HCT116 (cell line): ENCODE results near the gene MTHFR. TPM values are rescaled to one million over a fixed set of nuclear protein-coding genes. Genes with fewer than 3 reads are reported as not detected.

Experiments
- ATAC-seq: fragments of 200-7000 bp; cut with Tn5 transposase; 2 replicates; pipeline ENCODE4 v1.9.1; 2020; ENCODE audit warnings: mild to moderate bottlenecking, moderate library complexity
- BruUV-seq: library from RNA; stranded (reverse); fragments of 400-500 nt; replicated peaks from 2 replicates; lab custom pipeline; 2021; lab: Mats Ljungman, UMichigan
- CTCF ChIA-PET: fragments of 300-600 bp; sonication (Branson Sonifier 250); formaldehyde crosslinking; loops from one replicate; lab custom pipeline; 2021; ENCODE audit warnings: antibody characterized with exemption; lab: Charles Lee
- POLR2A ChIA-PET: fragments of 300-600, 350-600 bp; sonication (Branson Sonifier 250); formaldehyde crosslinking; loops from one replicate; lab custom pipeline; 2021; ENCODE audit warnings: antibody characterized with exemption; lab: Charles Lee
- RAD21 ChIA-PET, 2 experiments: fragments of 300-600 bp; sonication (Branson Sonifier 250); formaldehyde crosslinking; loops; one replicate each; lab custom pipeline; 2023; ENCODE audit warnings: low total read pairs in 2 of 2; ENCODE audit not compliant: uncharacterized antibody in 2 of 2, unreplicated experiment in 2 of 2, low non-redundant PET in 1 of 2; lab: Charles Lee
- DNase-seq: peaks from one replicate; pipeline ENCODE4 v3.0.0-alpha.2; 2010; ENCODE audit warnings: low read depth, low spot score
- H2AFZ ChIP-seq: fragments of 200-600 bp; shearing (Covaris generic), sonication (generic); 2 replicates; pipeline ENCODE4 v1.6.1; 2017; ENCODE audit warnings: low read depth, mixed run types, mixed read lengths, antibody characterized with exemption, low read length; ENCODE audit not compliant: poor library complexity, severe bottlenecking
- H3K27ac ChIP-seq: 2 replicates; pipeline ENCODE4 v1.5.1; 2012; ENCODE audit warnings: low read depth, low read length
- H3K27me3 ChIP-seq: fragments of 200-600 bp; sonication (generic); 2 replicates; pipeline ENCODE4 v1.6.1; 2016; ENCODE audit warnings: mixed run types, low read length, mixed read lengths; ENCODE audit not compliant: insufficient read depth
- H3K36me3 ChIP-seq, 2 experiments: fragments of 200-500 bp in 1 of 2; fragments of 200-600 bp in 1 of 2; sonication (Bioruptor generic) in 1 of 2; sonication (generic) in 1 of 2; 2 replicates each; pipeline versions ENCODE4 v1.5.1 to v1.6.1; 2014 to 2016; ENCODE audit warnings: low read length in 2 of 2, inconsistent platforms in 1 of 2, mixed read lengths in 1 of 2, mixed run types in 1 of 2; ENCODE audit not compliant: insufficient read depth in 2 of 2, control insufficient read depth in 1 of 2
- H3K4me1 ChIP-seq, 2 experiments: fragments of 200-600 bp in 1 of 2; sonication (generic) in 1 of 2; 2 replicates each; pipeline versions ENCODE4 v1.5.1 to v1.6.1; 2012 to 2017; ENCODE audit warnings: low read length in 2 of 2, inconsistent platforms in 1 of 2, mild to moderate bottlenecking in 1 of 2, mixed read lengths in 1 of 2, mixed run types in 1 of 2, moderate library complexity in 1 of 2; ENCODE audit not compliant: insufficient read depth in 2 of 2, control insufficient read depth in 1 of 2
- H3K4me2 ChIP-seq: fragments of 200-600 bp; sonication (generic); 2 replicates; pipeline ENCODE4 v1.6.1; 2017; ENCODE audit warnings: mixed run types, low read length, mixed read lengths
- H3K4me3 ChIP-seq, 2 experiments: fragments of 200-600 bp in 1 of 2; sonication (generic) in 1 of 2; replicated peaks in 1 of 2; 2 replicates each; pipeline ENCODE4 v1.5.1; 2011 to 2016; ENCODE audit warnings: low read length in 2 of 2, control low read depth in 1 of 2, low read depth in 1 of 2, mild to moderate bottlenecking in 1 of 2, mixed read lengths in 1 of 2, mixed run types in 1 of 2
- H3K79me2 ChIP-seq: fragments of 200-600 bp; sonication (generic); 2 replicates; pipeline ENCODE4 v1.6.1; 2017; ENCODE audit warnings: mild to moderate bottlenecking, mixed run types, low read length, moderate library complexity, mixed read lengths; ENCODE audit not compliant: insufficient read depth
- H3K9ac ChIP-seq: fragments of 200-600 bp; sonication (generic); 2 replicates; pipeline ENCODE4 v1.6.1; 2016; ENCODE audit warnings: low read length, mixed read lengths
- H3K9me2 ChIP-seq: fragments of 200-600 bp; sonication (generic), shearing (Covaris generic); 2 replicates; pipeline ENCODE4 v1.6.1; 2017; ENCODE audit warnings: mixed run types, mild to moderate bottlenecking, moderate library complexity; ENCODE audit not compliant: insufficient read depth
- H3K9me3 ChIP-seq, 2 experiments: fragments of 200-500 bp in 1 of 2; fragments of 200-600 bp in 1 of 2; sonication (Bioruptor generic) in 1 of 2; sonication (generic) in 1 of 2; 2 replicates each; pipeline ENCODE4 v1.6.1; 2014 to 2017; ENCODE audit warnings: low read length in 2 of 2, mixed read lengths in 2 of 2, inconsistent platforms in 1 of 2, low read depth in 1 of 2, mild to moderate bottlenecking in 1 of 2, mixed run types in 1 of 2, moderate library complexity in 1 of 2; ENCODE audit not compliant: control insufficient read depth in 1 of 2, insufficient read depth in 1 of 2
- H4K20me1 ChIP-seq: fragments of 200-600 bp; sonication (generic), shearing (Covaris generic); 2 replicates; pipeline ENCODE4 v1.6.1; 2017; ENCODE audit warnings: mixed run types, mild to moderate bottlenecking, moderate library complexity; ENCODE audit not compliant: insufficient read depth
- CBX3 ChIP-seq: IDR thresholded peaks from 2 replicates; pipeline ENCODE4 v1.6.1; 2012; ENCODE audit warnings: low read depth
- CTCF ChIP-seq, 3 experiments: fragments of 200-600 bp in 1 of 3; sonication (generic) in 1 of 3; IDR thresholded peaks in 2 of 3; conservative IDR thresholded peaks in 1 of 3; 2 replicates each; pipeline ENCODE4 v1.5.1; 2012 to 2017; ENCODE audit warnings: low read depth in 2 of 3, low read length in 2 of 3, antibody characterized with exemption in 1 of 3, borderline replicate concordance in 1 of 3, control low read depth in 1 of 3, mild to moderate bottlenecking in 1 of 3, mixed read lengths in 1 of 3, mixed run types in 1 of 3, moderate library complexity in 1 of 3; ENCODE audit not compliant: insufficient read depth in 1 of 3
- EGR1 ChIP-seq: IDR thresholded peaks from 2 replicates; pipeline ENCODE4 v1.6.1; 2012; ENCODE audit warnings: low read depth
- JUND ChIP-seq: IDR thresholded peaks from 2 replicates; pipeline ENCODE4 v1.6.1; 2012
- POLR2A ChIP-seq: IDR thresholded peaks from 2 replicates; pipeline ENCODE4 v1.7.0; 2011; ENCODE audit warnings: borderline replicate concordance; ENCODE audit not compliant: insufficient read depth, insufficient read length; ENCODE audit errors: extremely low read depth
- POLR2AphosphoS5 ChIP-seq: IDR thresholded peaks from 2 replicates; pipeline ENCODE4 v1.6.1; 2011; ENCODE audit warnings: mild to moderate bottlenecking, low read depth, low read length, moderate library complexity
- RAD21 ChIP-seq: IDR thresholded peaks from 2 replicates; pipeline ENCODE4 v1.6.1; 2012; ENCODE audit warnings: low read depth, mild to moderate bottlenecking
- SRF ChIP-seq: IDR thresholded peaks from 2 replicates; pipeline ENCODE4 v1.6.1; 2012; ENCODE audit warnings: low read depth
- TCF7L2 ChIP-seq: IDR thresholded peaks from 2 replicates; pipeline ENCODE4 v1.7.0; 2011; ENCODE audit warnings: borderline replicate concordance, inconsistent platforms; ENCODE audit not compliant: insufficient read depth, insufficient read length; ENCODE audit errors: extremely low read depth
- ZFX ChIP-seq: fragments of 450-650 bp; IDR thresholded peaks from 2 replicates; pipeline ENCODE4 v1.6.1; 2017
- ZNF274 ChIP-seq: fragments of 200-500 bp; sonication (Bioruptor generic); IDR thresholded peaks from 2 replicates; pipeline ENCODE4 v1.6.1; 2014; ENCODE audit warnings: mild to moderate bottlenecking, low read depth, low read length, inconsistent platforms
- intact Hi-C: fragments of 100-400 bp; cut with micrococcal nuclease; formaldehyde crosslinking; loops from 2 replicates; pipeline ENCODE4 v1.10.0; 2022
- total RNA-seq: library from RNA; stranded (reverse); gene quantifications from one replicate; pipeline ENCODE4 v1.2.1, GENCODE V29; 2021; ENCODE audit not compliant: unreplicated experiment

Gene MTHFR
- total RNA-seq, 1 experiment from 2014 or later = 20.9 TPM

DNA sequence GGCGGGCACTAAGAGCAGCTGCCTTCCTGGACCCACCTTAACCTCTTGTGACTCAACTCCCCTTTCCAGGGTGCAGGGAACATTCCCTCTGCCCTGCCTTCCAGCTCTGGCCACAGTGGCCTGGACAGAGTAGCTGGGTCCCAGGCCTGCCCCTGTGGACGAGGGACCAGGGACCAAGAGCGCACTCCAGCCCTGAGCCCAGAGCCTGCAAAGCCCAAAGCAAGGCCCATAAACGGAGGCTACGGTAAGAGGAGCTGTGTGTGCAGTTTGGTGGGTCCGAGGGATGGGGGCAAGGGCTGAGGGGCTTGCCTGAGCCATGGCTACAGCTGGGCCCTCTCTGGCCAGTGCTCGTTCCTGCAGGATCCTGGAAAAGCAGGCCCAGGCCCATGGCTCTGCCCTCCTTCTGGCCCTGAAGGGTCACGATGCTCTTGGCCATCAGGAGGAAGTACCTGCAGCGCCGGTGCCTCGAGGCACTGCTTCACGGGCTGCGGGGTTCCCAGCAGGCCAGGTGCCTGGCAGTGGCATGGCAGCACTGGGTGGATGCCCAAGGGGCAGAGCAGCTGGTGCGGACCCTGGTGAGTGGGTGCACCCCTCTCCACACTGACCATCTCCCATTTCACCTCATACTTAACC is 17.8 kb downstream of the MTHFR start:
- intact Hi-C loops = no loop called here
- RAD21 ChIA-PET = no interaction called here
- BruUV-seq = no TSS peak
- Histone ChIP-seq H3K27ac (peak overlapping the region; percentile 8; the same call in 1 of the 2 replicates), H3K9me3 (no peaks in the 10 kb centered on the region), H3K4me3 (no peak overlapping the region), H3K9me2 (no peaks in the 10 kb centered on the region), H3K9ac (peak overlapping the region; percentile 27; the same call in 1 of the 2 replicates), H3K27me3 (no peaks in the 10 kb centered on the region), H4K20me1 (no peaks in the 10 kb centered on the region), H3K4me2 (peak overlapping the region; percentile 55), H2AFZ (no peak overlapping the region), H3K4me1 (peaks cover 37 to 74% of the 10 kb centered on the region in 2 experiments), H3K79me2 (no peaks in the 10 kb centered on the region), H3K36me3 (no peaks in the 10 kb centered on the region)
- CTCF ChIA-PET = no interaction called here
- POLR2A ChIA-PET = interaction anchor here (1.4 kb wide), 1 partner anchor 16 kb away, joined by 3 read pairs; no protein-coding TSS in a partner anchor
- no peak for TF ChIP-seq ZFX
- no peak for TF ChIP-seq POLR2AphosphoS5
- no peak for TF ChIP-seq EGR1
- no peak for TF ChIP-seq POLR2A
- no peak for TF ChIP-seq RAD21
- no peak for TF ChIP-seq JUND
- no peak for TF ChIP-seq TCF7L2
- no peak for TF ChIP-seq CBX3
- no peak for TF ChIP-seq CTCF (IDR thresholded peaks at IDR 0.05 in 2 of 3, conservative IDR thresholded peaks at IDR 0.05 in 1 of 3; ENCODE audit: borderline replicate concordance in 1 of 3, insufficient read depth in 1 of 3, low read depth in 2 of 3, low read length in 2 of 3)
- no peak for TF ChIP-seq SRF
- TF ChIP-seq ZNF274 = no peak
- ATAC-seq = no peak
- DNase-seq = no peak
